ENCODE measurements around the gene NAGS. TPM values are rescaled to one million over a fixed set of nuclear protein-coding genes. Genes with fewer than 3 reads are reported as not detected.

Gene NAGS
- total RNA-seq, 1 experiment from 2014 or later, result 3.7 TPM

- Histone ChIP-seq H3K4me2 (ENCODE audit: insufficient read depth, insufficient read length, low read length) (no peak overlapping the region), H3K27me3 (ENCODE audit: insufficient read depth, low read length) (no peaks in the 10 kb centered on the region), H3K79me2 (ENCODE audit: insufficient read depth, low read length) (peaks cover 9% of the 10 kb centered on the region; the same call in 1 of the 2 replicates), H2BK12ac (ENCODE audit: insufficient read length, low read depth, low read length) (no peak overlapping the region), H2BK15ac (ENCODE audit: low read depth, low read length) (no peak overlapping the region), H3K4me1 (ENCODE audit: insufficient read depth, low read length) (no peaks in the 10 kb centered on the region), H3K4ac (ENCODE audit: low read depth, low read length) (no peak overlapping the region), H2BK5ac (ENCODE audit: insufficient read length, low read length) (no peak overlapping the region), H4K91ac (ENCODE audit: insufficient read length, low read depth, low read length) (no peak overlapping the region), H4K20me1 (ENCODE audit: control insufficient read depth, insufficient read depth, insufficient read length) (no peaks in the 10 kb centered on the region), H4K5ac (ENCODE audit: insufficient read length, low read depth, low read length) (no peak overlapping the region), H2BK20ac (ENCODE audit: low read depth, low read length, poor library complexity, severe bottlenecking) (no peak overlapping the region), H3K79me1 (ENCODE audit: insufficient read depth, low read depth, low read length, poor library complexity, severe bottlenecking) (peaks cover 14% of the 10 kb centered on the region), H3K23ac (ENCODE audit: insufficient read length, low read depth, low read length) (no peak overlapping the region), H3K23me2 (ENCODE audit: insufficient read length, low read depth, low read length, poor library complexity, severe bottlenecking) (no peaks in the 10 kb centered on the region), H3K9me3 (ENCODE audit: control insufficient read depth, low read depth, low read length) (no peaks in the 10 kb centered on the region), H3K56ac (ENCODE audit: insufficient read length, low read depth, low read length) (no peak overlapping the region), H3K9ac (ENCODE audit: extremely low read depth, insufficient read length, low read length) (no peak overlapping the region), H2AK5ac (ENCODE audit: insufficient read length, low read length) (no peak overlapping the region), H4K8ac (replicated peaks; ENCODE audit: insufficient read length, low read depth, low read length) (no peak overlapping the region), H3K27ac (ENCODE audit: insufficient read length, low read depth, low read length) (no peak overlapping the region), H2BK120ac (ENCODE audit: low read depth, low read length, poor library complexity, severe bottlenecking) (no peak overlapping the region), H2AFZ (ENCODE audit: low read length) (no peak overlapping the region), H3K18ac (ENCODE audit: insufficient read length, low read depth, low read length) (no peak overlapping the region), H3T11ph (ENCODE audit: low read length) (no peak overlapping the region), H3K14ac (ENCODE audit: insufficient read depth, low read length) (no peak overlapping the region)
- DNase-seq, result no peak
- Mint-ChIP-seq H3K9me3 (no peaks in the 10 kb centered on the region), H3K27me3 (ENCODE audit: low read depth) (no peaks in the 10 kb centered on the region), H3K4me1 (peaks cover 8 to 16% of the 10 kb centered on the region in 2 experiments), H3K4me3 (no peak overlapping the region), H3K36me3 (ENCODE audit: insufficient read depth in 1 of 3, low read depth in 3 of 3) (peaks cover 22 to 55% (median 50%) of the 10 kb centered on the region in 3 experiments; a peak in 6 of 7 replicates), H3K27ac (peak overlapping the region in 2 of 3 experiments; percentile 11 to 64; a peak in 3 of 7 replicates)
- TF ChIP-seq, protein P1, sequence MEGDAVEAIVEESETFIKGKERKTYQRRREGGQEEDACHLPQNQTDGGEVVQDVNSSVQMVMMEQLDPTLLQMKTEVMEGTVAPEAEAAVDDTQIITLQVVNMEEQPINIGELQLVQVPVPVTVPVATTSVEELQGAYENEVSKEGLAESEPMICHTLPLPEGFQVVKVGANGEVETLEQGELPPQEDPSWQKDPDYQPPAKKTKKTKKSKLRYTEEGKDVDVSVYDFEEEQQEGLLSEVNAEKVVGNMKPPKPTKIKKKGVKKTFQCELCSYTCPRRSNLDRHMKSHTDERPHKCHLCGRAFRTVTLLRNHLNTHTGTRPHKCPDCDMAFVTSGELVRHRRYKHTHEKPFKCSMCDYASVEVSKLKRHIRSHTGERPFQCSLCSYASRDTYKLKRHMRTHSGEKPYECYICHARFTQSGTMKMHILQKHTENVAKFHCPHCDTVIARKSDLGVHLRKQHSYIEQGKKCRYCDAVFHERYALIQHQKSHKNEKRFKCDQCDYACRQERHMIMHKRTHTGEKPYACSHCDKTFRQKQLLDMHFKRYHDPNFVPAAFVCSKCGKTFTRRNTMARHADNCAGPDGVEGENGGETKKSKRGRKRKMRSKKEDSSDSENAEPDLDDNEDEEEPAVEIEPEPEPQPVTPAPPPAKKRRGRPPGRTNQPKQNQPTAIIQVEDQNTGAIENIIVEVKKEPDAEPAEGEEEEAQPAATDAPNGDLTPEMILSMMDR (conservative IDR thresholded peaks at IDR 0.05), result no peak
- no CpG with 5 or more reads among the region's 6 CpGs for WGBS (ENCODE audit: extremely low coverage, insufficient read length, low lambda C conversion rate)
Observed at GRCh38 chr17:44039829-44040635, 35.6 kb downstream of the NAGS start.
